NCI-H524 treated with DMSO at 0.1 percent for 48 hours (cell line): ENCODE results near the gene NTM.
"Not testable (repeated sequence)": the region's sequence is repeated elsewhere in the genome, so short reads cannot be mapped to it uniquely, and the experiment has no call there.

ENCODE experiments used
- DNase-seq: peaks from one replicate; lab custom pipeline; 2025; lab: John Stamatoyannopoulos, UW

The NTM gene

DNA sequence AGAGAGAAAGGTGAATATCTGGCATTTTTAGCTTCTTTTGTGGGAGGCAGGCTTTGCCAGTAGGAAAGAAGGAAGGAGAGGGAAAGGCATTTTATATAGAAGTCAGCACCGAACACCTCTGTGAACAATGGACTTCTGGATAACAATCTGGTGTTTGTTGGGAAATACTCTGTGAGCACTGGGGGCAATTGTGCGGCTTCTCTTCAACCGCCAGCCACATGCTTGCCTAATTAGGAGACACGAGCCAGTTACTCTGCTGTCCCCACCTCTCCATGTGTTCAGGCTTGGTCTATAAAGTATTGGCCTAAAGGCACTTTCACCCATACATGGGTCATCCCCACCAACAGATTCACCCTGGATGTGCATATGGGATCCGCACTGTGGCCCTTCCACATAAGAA, 523.6 kb downstream of the NTM start:
- no peak for DNase-seq

DNA sequence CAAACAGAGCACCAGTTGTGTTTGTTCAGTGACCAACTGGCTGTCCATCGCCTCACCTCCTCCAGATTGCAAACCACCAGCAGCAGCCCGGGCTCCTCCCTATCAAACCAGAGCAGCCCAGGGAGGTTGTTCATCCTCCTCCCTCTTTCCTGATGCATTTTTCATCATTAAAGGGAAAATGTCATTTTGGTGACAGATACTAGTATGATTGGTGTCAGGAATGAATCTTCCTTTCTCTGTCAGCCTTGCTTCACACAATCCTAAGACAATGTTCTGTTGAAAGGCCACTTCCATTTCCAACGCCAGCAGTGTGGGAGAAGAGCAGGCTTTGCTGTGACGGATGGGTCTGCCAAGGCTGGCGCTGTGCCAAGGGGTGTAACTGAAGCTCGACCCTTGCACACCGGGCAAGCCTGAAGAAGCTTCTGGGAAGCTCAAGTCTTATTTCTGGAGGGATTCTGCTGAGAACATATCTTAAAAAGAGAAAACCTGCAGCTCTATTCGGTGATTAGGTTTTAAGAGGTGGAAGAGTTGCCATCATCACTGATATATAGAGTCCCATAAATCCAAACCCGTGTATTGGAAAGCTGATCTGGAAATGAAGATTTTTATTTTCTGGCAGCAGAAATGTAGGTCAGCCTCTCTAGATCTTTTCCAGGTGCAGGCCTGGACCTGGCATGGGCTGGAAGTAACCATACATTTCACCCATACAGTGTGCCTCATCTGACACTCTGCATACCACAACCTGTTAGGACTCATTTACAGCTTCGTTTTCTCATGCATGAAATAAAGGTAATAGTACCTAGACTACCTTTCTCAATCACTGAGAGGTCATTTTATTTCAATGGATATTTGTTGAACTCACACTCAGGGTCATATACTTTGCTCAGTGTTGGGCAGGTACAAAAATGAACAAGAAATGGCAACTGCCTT, 524.5 kb downstream of the NTM start:
- DNase-seq = no peak

GRCh38 chr11:131895865-131896264, 525.5 kb downstream of the NTM start:
- no peak for DNase-seq

- no peak for DNase-seq
Observed at GRCh38 chr11:131896978-131897615, 526.7 kb downstream of the NTM start.

DNA sequence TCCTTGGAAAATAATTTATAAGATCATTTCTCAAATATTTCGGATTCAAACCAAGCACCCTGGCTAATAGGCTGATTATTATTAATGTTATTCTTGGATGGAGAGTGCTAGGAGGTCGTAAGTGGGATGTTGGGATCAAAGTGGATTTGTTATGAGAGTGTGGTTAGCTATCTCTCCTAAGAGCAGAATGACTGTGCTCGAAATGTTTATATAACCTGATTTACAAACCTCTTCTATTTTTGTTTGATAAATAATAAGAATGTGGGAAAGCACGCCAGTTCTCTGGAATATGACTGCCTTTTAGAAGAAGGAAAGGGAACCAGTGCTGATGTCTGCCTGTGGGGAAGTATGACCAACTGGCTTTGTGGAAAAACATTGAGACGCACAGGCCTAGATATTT, 527.5 kb downstream of the NTM start:
- DNase-seq = no peak

GRCh38 chr11:131898949-131899348, 528.5 kb downstream of the NTM start:
- no peak for DNase-seq

GRCh38 chr11:131899950-131900580, 529.6 kb downstream of the NTM start:
- DNase-seq = no peak

- no peak for DNase-seq
Observed at GRCh38 chr11:131902421-131902820, 532.0 kb downstream of the NTM start.

DNA sequence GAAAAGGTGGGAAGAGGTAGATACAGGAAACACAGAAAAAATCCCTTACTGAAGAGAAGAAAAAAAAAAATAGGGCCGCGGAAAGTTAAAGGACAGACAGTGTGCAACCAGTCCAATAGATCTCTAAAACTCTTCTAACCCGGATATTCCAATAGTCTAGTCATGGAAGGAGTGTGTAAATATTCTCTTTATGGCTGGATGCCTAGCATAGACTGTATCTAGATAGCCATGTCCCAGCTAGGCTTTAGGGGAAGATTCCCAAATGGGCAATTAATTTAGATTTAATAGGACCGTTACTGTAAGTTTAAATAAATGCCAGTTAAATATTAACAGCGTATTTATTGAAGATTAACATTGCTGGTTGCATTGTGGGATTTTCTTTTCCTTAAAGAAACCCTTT, 532.7 kb downstream of the NTM start:
- no peak for DNase-seq

DNA sequence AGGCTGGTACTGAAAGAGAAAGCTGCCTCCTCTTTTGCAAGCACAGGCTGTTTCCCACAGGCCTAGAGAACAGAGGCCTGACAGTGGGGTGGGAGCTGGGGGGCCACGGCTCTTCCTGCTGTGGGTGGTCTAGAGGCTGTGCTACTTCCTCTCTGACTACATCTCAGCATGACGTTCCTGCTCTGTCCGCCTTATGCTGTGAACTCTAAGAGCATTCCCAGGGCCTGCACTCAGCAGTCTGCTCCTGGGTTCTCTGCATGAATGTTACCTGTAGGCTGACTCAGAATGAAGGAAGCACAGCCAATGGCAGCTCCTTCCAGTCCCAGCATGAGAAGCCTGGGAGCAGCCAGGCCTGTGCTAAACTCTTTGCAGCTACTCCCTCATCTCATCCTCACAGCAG, 534.3 kb downstream of the NTM start:
- DNase-seq = no peak

DNA sequence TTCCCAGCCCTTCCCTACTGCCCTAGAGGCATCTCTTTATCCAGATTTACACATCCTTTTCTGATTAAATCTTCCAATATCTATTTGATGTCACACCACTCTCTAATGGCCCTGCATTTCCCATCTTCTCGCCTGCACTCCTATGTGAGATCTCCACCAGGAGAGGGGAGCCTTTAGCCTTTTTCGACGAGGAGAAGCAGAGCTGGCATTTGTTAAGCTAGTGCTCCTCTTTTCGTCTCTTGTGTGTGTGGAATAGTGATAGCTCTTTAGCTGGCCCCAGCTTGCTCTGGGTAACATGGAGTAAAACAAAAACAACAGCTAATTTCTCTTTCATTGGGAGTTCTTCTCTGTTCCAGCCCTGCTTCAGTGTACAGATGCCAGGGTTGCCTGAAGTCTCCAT, 536.5 kb downstream of the NTM start:
- DNase-seq = no peak

GRCh38 chr11:131907371-131907770, 537.0 kb downstream of the NTM start:
- no peak for DNase-seq

DNA sequence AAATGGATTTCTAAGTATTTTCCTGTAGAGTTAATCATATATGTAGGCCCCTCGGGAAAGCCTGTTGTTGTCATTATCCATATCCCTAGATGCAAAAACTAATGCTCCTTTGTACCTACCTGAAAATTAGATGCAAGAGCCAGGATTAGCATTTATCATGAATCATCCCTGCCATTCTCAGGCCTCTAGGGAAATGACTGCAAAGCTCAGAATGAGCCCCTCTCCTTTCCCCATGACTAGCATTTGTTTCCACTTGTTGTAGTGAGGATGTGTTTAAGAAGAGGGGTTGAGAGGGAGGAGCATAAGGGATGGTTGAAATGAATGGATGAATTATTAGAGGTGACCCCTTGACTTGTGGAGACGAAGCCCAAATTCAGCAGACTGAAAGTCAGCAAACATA, 537.9 kb downstream of the NTM start:
- DNase-seq = no peak

DNA sequence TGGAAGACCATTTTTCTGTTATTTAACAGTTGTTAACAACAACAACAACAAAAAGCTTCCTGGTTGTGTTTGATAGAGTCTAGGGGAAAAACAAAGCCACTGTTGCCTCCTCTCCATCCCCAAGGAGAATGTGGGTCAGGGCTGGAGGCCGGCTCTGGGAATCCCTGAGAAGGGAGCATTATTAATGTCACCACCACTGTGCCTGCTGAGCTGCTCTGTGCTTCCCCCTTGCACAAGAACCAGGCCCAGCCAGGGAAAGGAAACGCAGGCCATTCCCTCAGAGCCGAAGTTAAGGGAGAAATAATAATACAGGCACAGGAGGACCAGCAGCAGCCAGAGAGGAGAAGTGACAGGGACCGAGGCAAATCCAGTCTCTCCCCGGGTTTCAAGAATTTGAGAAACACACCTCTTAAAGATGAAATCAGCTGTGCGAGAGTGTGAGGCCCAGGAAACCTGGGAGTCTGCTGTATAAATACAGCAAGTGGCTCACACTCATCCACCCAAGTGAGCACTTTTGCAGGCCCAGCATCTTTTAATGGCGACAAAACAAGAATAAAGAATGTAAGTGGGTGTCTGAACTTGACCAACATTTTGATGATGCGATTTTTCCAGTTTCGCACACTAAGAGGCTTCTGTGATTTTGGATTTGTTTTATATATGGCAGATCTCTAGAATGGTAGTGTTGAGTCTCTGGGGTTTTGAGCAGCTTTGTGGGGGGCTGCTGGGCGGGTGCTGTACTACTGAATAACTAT, 539.2 kb downstream of the NTM start:
- DNase-seq = no peak

DNA sequence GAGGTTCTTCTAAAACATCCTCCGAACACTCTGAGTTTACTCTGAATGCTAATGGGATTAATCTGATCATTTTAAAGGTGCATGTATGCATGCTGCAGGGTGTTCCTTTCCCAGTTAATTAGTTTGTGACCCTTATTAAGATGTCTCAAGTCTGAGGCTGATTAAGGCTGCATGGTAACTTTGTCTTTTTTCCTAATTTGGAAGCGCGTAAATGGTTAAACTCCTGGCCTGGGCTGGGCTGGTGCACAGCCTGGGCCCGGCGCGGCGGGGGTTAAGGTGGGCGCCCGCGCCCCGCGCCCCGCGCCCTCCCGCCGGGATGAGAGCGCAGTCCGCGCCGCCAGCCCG, 539.7 kb downstream of the NTM start:
- DNase-seq = no peak

DNA sequence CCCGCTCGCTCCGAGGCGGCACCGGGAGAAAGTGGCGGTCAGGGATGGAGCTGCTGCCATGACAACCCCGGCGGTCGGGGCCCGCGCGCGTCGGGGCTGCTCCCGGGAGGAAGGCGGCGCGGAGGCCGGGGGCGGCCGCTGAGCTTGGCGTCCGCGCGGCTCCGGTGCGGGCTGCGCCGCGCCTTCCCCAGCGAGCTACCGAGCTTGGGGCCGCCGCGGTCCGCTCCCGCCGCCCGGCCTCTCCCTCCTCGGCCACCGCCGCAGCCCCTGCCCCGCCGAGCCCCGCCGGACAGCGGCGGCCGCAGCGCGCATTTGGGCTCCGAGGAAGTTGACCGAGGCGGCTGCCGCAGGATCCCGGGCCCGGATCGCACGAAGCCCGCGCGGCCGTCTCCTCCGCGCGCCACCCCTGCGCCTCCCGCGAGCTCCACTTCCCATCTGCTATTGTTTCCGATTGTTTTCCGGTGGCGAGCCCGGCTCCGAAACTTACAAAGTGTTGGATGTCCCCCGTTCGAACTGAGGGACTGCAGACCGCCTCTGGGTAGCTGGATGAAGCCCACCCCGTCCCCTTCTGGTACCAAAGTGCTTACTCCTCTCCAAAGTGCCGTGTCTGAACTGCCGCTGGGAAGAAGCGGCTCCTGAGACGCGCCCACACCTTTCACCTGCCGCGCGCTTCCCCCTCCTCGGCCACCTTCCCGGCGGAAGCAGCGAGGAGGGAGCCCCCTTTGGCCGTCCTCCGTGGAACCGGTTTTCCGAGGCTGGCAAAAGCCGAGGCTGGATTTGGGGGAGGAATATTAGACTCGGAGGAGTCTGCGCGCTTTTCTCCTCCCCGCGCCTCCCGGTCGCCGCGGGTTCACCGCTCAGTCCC, 540.3 kb downstream of the NTM start:
- DNase-seq = no peak

- not testable (repeated sequence) for DNase-seq
Observed at GRCh38 chr11:131911388-131912032, 541.1 kb downstream of the NTM start.

DNA sequence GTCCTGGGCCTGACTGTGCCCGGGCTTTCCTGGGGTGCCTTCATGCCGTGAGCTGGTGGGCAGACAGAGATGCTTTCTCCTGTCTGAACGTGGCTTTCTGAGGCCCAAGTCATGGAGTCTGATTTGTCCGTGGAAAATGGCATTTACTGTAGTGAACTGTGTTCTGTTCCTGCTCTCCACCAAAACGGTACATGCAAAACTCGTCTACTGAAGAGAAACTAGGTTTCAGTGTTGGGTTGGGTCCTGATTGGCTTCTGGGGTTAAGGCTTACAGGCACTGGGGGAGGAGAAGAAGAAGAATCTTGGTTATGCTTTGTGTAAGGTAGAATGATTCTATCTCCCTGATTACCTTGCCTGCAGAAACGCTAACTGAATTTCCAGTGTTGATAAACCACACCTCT, 541.7 kb downstream of the NTM start:
- DNase-seq = no peak

GRCh38 chr11:131913267-131913666, 542.9 kb downstream of the NTM start:
- DNase-seq = no peak

DNA sequence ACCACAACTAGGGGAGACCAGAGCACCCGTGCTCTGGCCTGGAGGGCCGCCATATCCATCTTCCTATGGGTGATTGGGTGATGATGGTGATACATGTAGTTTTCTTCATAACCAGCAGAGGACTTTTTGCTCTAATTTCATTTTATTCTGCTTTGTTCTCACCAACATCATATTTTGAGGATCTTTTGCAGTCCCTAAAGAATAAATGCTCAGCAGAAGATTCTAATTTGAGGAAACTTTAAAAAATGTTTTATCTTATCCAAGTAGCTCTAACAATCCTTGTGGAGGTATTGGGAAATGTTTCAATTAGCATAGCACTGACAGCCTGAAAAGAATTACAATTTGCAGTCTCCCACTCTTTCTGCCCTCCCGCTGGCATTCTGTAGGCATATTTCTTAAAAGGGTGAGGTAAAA, 544.0 kb downstream of the NTM start:
- no peak for DNase-seq

- no peak for DNase-seq
Observed at GRCh38 chr11:131916638-131917037, 546.2 kb downstream of the NTM start.
